Measurements from ENCODE around the gene MEGF10. TPM values are rescaled to one million over a fixed set of nuclear protein-coding genes. Genes with fewer than 3 reads are reported as not detected.

The MEGF10 gene
- total RNA-seq, 3 donors from 2014 or later (not counting 1 experiment from before 2014, with no cell fraction given) = 1.4 TPM; not detected in 2

DNA sequence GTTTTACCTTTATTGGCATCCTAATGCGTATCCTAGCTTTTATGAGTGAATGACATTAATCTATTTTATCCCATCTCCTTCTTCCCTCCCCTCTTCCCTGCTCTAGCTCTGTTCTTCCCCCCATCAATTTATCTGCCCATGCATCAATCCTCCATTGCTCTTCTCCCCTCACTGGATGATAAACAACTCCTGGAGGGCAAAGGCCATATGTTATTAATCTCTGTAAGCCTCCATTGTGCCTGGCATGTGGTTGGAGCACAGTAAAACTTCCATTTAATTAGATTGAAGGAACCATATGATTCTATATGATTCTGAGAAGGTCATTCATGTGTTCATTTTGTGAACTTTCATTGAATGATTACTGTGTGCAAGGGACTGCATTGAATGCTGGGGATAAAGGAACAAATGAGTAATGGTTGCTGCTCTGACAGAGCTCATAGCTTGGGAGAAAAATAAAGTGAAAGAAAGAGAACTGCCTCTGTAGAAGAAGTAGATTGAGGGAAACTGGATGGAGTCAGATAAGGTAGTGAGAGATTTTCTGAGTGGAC, 85.0 kb downstream of the MEGF10 start:
- TF ChIP-seq, protein P1, sequence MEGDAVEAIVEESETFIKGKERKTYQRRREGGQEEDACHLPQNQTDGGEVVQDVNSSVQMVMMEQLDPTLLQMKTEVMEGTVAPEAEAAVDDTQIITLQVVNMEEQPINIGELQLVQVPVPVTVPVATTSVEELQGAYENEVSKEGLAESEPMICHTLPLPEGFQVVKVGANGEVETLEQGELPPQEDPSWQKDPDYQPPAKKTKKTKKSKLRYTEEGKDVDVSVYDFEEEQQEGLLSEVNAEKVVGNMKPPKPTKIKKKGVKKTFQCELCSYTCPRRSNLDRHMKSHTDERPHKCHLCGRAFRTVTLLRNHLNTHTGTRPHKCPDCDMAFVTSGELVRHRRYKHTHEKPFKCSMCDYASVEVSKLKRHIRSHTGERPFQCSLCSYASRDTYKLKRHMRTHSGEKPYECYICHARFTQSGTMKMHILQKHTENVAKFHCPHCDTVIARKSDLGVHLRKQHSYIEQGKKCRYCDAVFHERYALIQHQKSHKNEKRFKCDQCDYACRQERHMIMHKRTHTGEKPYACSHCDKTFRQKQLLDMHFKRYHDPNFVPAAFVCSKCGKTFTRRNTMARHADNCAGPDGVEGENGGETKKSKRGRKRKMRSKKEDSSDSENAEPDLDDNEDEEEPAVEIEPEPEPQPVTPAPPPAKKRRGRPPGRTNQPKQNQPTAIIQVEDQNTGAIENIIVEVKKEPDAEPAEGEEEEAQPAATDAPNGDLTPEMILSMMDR (IDR thresholded peaks at IDR 0.05) = no peak
- no peaks in the 10 kb centered on the region for H3K9me3 ChIP-seq (ENCODE audit: control insufficient read depth, insufficient read depth, low read length)
- no peak overlapping the region for H3K4me3 ChIP-seq (ENCODE audit: low read length)
- no peaks in the 10 kb centered on the region for H3K4me1 Mint-ChIP-seq
- H3K27ac ChIP-seq (ENCODE audit: low read length) = no peak overlapping the region
- DNase-seq (no peak), ATAC-seq (no peak)
- no peaks in the 10 kb centered on the region for H3K9me3 Mint-ChIP-seq
- H3K36me3 Mint-ChIP-seq = no peaks in the 10 kb centered on the region
- intact Hi-C loops (cut with micrococcal nuclease) = no loop called here
- WGBS (ENCODE audit: insufficient coverage) = 100% methylated on average over 1 of the region's 1 CpG
- no peak overlapping the region for H3K4me3 Mint-ChIP-seq
- H3K27ac Mint-ChIP-seq = no peak overlapping the region
- peaks cover 3 to 8% of the 10 kb centered on the region in 2 donors for H3K27me3 Mint-ChIP-seq (ENCODE audit: low read depth in 2 of 2)
- H3K36me3 ChIP-seq (ENCODE audit: control insufficient read depth, insufficient read depth, low read length) = no peaks in the 10 kb centered on the region
- no peaks in the 10 kb centered on the region for H3K27me3 ChIP-seq (ENCODE audit: control insufficient read depth, insufficient read depth, low read length)
- no peaks in the 10 kb centered on the region for H3K4me1 ChIP-seq (ENCODE audit: control insufficient read depth, insufficient read depth, low read length)

DNA sequence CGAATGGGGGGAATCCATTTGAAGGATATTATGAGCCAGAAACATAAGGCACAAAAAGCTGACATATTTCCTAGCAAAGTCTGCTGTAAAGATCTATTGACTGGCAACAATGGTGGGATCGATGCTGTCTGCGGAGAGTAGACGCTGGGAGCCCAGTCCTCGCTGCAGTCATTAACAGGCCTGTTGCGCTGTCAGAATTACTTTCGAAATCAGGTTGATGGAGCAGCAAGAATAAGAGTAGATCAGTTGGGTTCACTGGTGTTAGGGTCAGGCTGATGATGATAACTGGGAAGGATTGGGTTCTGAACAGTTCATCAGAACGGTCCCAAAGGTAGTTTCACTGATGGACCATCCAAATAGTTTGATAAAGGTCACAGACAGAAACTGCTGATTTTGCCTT, 87.1 kb downstream of the MEGF10 start:
- Histone ChIP-seq H3K27me3 (ENCODE audit: control insufficient read depth, insufficient read depth, low read length) (no peaks in the 10 kb centered on the region), H3K36me3 (ENCODE audit: control insufficient read depth, insufficient read depth, low read length) (no peaks in the 10 kb centered on the region), H3K4me1 (ENCODE audit: control insufficient read depth, insufficient read depth, low read length) (no peaks in the 10 kb centered on the region), H3K27ac (ENCODE audit: low read length) (no peak overlapping the region), H3K4me3 (ENCODE audit: low read length) (no peak overlapping the region), H3K9me3 (ENCODE audit: control insufficient read depth, insufficient read depth, low read length) (no peaks in the 10 kb centered on the region)
- DNase-seq = no peak
- H3K27me3 Mint-ChIP-seq (ENCODE audit: low read depth in 2 of 2) = peaks cover 3 to 16% of the 10 kb centered on the region in 2 donors
- WGBS (ENCODE audit: insufficient coverage) = 92% methylated on average over 8 of the region's 8 CpGs
- ATAC-seq = no peak
- TF ChIP-seq, protein P1 (IDR thresholded peaks at IDR 0.05) = no peak
- intact Hi-C loops (cut with micrococcal nuclease) = no loop called here
- no peaks in the 10 kb centered on the region for H3K36me3 Mint-ChIP-seq
- H3K4me1 Mint-ChIP-seq = no peaks in the 10 kb centered on the region
- no peaks in the 10 kb centered on the region for H3K9me3 Mint-ChIP-seq
- no peak overlapping the region for H3K27ac Mint-ChIP-seq
- H3K4me3 Mint-ChIP-seq = no peak overlapping the region

- no peak overlapping the region for H3K4me3 ChIP-seq (ENCODE audit: low read length)
Observed at GRCh38 chr5:127385936-127386335, 95.3 kb downstream of the MEGF10 start.

More at GRCh38 chr5:127385936-127386335, 95.3 kb downstream of the MEGF10 start:
- no peaks in the 10 kb centered on the region for H3K36me3 ChIP-seq (ENCODE audit: control insufficient read depth, insufficient read depth, low read length)
- TF ChIP-seq, protein P1 (IDR thresholded peaks at IDR 0.05) = no peak
- H3K9me3 ChIP-seq (ENCODE audit: control insufficient read depth, insufficient read depth, low read length) = no peaks in the 10 kb centered on the region
- no peaks in the 10 kb centered on the region for H3K4me1 ChIP-seq (ENCODE audit: control insufficient read depth, insufficient read depth, low read length)
- H3K36me3 Mint-ChIP-seq = no peaks in the 10 kb centered on the region
- H3K4me1 Mint-ChIP-seq = no peaks in the 10 kb centered on the region
- 83% methylated on average over 1 of the region's 1 CpG for WGBS (ENCODE audit: insufficient coverage)
- no peaks in the 10 kb centered on the region for H3K27me3 ChIP-seq (ENCODE audit: control insufficient read depth, insufficient read depth, low read length)
- ATAC-seq (no peak), DNase-seq (no peak)
- H3K27me3 Mint-ChIP-seq (ENCODE audit: low read depth in 2 of 2) = peaks cover 0 to 9% of the 10 kb centered on the region in 2 donors
- no peak overlapping the region for H3K27ac Mint-ChIP-seq
- intact Hi-C loops (cut with micrococcal nuclease) = no loop called here
- no peaks in the 10 kb centered on the region for H3K9me3 Mint-ChIP-seq
- no peak overlapping the region for H3K4me3 Mint-ChIP-seq
- no peak overlapping the region for H3K27ac ChIP-seq (ENCODE audit: low read length)
